Measurements from ENCODE around the gene DNAH14.
"Not testable (repeated sequence)": the region's sequence is repeated elsewhere in the genome, so short reads cannot be mapped to it uniquely, and the experiment has no call there.

The DNAH14 gene

DNA sequence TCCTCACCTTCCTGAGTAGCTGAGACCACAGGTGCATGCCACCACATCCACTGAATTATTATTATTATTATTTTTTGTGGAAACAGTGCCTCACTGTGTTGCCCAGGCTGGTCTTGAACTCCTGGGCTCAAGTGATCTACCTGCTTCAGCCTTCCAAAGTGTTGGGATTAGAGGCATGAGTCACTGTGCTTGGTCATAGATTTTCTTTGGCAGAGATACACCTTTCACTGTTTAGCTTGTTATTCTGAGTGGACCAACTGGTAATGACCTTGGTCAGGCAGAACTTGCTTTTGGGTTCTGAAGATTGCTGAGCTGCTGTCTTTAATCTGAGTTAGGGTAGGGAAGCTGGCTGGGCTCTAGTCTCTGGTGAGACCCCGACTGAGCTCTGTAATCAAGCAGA lies 66.8 kb downstream of the DNAH14 start:
- no peak for DNase-seq (ENCODE audit: low read depth)

DNA sequence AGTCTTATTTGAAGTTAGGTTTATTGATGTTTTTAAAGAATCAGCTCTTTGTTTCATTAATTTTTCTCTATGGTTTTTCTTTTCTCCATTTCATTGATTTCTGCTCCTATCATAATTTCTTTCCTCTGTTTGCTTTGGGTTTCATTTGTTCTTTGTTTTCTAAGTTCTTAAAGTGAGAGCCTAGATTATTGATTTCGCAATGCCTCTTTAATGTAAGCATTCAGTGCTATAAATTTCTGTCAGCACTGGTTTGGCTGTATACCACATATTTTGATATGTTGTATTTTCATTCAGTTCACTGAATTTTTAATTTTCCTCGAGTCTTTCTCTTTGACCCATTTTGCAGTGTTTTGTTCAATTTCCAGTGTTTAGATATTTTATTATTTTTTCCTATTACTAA lies 68.7 kb downstream of the DNAH14 start:
- DNase-seq (ENCODE audit: low read depth), result no peak

GRCh38 chr1:225004396-225004795 lies 74.9 kb downstream of the DNAH14 start:
- no peak for DNase-seq (ENCODE audit: low read depth)

GRCh38 chr1:225006352-225006751 lies 76.9 kb downstream of the DNAH14 start:
- DNase-seq (ENCODE audit: low read depth), result not testable (repeated sequence)

- DNase-seq (ENCODE audit: low read depth), result not testable (repeated sequence)
These were observed 78.6 kb downstream of the DNAH14 start for GRCh38 chr1:225008050-225008449.

- no peak for DNase-seq (ENCODE audit: low read depth)
These were observed 91.6 kb downstream of the DNAH14 start for GRCh38 chr1:225021037-225021436.

GRCh38 chr1:225026701-225027100 lies 97.2 kb downstream of the DNAH14 start:
- DNase-seq (ENCODE audit: low read depth), result no peak

DNA sequence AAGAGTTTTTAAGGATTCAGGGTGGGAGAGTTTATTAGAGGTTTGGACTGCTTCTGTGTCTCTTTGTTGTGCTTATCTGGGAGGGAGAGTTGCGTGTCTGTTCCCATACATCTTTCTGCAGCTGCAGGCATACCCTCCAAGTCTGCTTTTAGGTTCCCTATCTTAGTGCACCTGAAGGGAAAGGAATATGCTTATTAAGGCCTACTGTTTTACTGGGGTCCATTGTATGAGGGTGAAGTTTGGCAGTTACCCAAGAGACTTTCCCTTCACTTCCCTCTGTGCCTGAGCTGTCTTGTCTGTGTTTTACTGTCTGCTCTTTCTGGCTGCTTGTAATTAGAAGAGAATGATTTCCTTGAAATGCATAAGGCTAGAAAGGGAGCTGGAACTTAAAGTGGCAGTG lies 107.0 kb downstream of the DNAH14 start:
- DNase-seq (ENCODE audit: low read depth), result not testable (repeated sequence)

- no peak for DNase-seq (ENCODE audit: low read depth)
These were observed 112.8 kb downstream of the DNAH14 start for GRCh38 chr1:225042263-225042662.

GRCh38 chr1:225044258-225044657 lies 114.8 kb downstream of the DNAH14 start:
- DNase-seq (ENCODE audit: low read depth), result no peak

GRCh38 chr1:225049594-225049993 lies 120.1 kb downstream of the DNAH14 start:
- no peak for DNase-seq (ENCODE audit: low read depth)

GRCh38 chr1:225063722-225064121 lies 134.2 kb downstream of the DNAH14 start:
- no peak for DNase-seq (ENCODE audit: low read depth)

- DNase-seq (ENCODE audit: low read depth), result no peak
These were observed 141.5 kb downstream of the DNAH14 start for GRCh38 chr1:225070972-225071371.

GRCh38 chr1:225097175-225097574 lies 167.7 kb downstream of the DNAH14 start:
- DNase-seq (ENCODE audit: low read depth), result no peak

- no peak for DNase-seq (ENCODE audit: low read depth)
These were observed 181.5 kb downstream of the DNAH14 start for GRCh38 chr1:225111000-225111399.

GRCh38 chr1:225113265-225113664 lies 183.8 kb downstream of the DNAH14 start:
- DNase-seq (ENCODE audit: low read depth), result no peak

DNA sequence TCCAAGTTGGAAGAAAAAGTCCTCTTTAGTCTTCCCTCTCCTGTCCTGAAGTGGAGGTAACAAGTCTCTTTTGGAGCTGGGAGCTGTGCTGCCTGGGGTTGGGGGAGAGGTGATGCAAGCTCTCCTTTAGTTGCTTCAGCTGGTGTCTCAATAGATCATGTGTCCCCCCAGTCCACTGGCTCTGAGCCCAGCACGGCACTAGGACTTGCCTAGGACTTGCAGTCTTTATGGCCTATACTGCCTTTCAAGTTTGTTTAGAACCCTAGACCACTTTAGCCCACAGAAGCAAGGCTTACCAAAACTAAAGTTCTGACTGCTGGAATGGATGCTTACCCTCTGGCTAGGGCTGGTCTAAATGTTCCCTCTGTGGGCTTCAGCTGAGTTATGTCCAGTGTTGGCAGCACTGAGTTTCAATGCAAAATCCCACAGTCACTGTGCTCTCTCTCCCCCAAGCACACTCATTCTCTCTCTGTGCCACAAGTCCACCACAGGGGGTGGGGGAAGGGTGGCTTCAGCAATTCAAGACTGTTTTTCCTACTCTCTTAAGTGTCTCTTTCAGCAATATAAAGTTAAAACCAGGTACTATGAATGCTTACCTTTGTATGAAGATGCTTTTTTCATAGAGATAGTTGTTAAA lies 185.0 kb downstream of the DNAH14 start:
- DNase-seq (ENCODE audit: low read depth), result no peak

- no peak for DNase-seq (ENCODE audit: low read depth)
These were observed 189.8 kb downstream of the DNAH14 start for GRCh38 chr1:225119307-225119706.

DNA sequence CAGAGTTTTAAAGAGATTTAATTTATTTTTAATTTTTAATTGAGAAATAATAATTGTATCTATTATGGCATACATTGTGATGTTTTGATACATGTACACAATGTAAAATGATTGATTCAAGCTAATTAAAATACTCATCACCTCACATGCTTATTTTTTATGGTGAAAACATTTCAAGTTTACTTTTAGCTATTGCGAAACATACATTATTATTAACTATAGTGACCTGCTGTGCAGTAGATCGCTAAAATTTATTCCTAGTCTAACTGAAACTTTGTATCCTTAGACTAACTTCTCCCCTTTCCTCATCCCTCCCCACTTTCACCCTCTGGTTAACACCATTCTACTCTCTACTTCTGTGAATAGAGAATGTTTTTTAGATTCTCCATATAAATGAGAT lies 191.6 kb downstream of the DNAH14 start:
- DNase-seq (ENCODE audit: low read depth), result no peak

DNA sequence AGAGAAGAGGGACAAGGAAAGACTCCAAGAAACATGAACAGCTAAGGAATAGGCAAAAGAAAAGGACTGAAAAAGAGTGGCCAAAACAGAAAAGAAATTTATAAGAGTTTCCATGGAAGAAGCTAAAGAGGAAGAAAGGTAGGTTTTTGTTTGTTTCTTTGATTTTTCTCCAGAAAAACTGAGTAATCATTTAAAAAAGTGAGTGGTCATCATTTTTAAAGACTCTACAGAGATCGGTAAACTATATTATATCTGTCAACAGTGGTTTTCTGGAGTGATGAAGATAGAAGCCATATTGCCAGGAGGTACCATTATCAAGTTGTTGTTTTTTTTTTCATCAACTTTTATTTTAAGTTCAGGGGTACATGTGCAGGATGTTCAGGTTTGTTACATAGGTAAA lies 202.4 kb downstream of the DNAH14 start:
- DNase-seq (ENCODE audit: low read depth), result no peak

- DNase-seq (ENCODE audit: low read depth), result no peak
These were observed 208.5 kb downstream of the DNAH14 start for GRCh38 chr1:225137976-225138375.

GRCh38 chr1:225143001-225143400 lies 213.5 kb downstream of the DNAH14 start:
- DNase-seq (ENCODE audit: low read depth), result no peak

GRCh38 chr1:225146478-225146877 lies 217.0 kb downstream of the DNAH14 start:
- DNase-seq (ENCODE audit: low read depth), result no peak

DNA sequence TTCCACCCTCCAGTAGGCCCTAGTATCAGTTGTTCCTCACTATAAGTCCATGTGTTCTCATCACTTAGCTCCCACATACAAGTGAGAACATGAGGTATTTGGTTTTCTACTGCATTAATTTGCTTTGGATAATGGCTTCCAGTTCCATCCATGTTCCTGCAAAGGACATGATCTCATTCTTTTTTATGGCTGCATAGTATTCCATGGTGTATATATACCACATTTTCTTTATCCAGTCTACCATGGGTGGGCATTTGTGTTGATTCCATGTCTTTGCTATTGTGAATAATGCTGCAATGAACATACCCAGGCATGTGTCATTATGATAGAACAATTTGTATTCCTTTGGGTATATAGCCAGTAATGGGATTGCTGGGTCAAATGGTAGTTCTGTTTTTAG lies 218.3 kb downstream of the DNAH14 start:
- not testable (repeated sequence) for DNase-seq (ENCODE audit: low read depth)

DNA sequence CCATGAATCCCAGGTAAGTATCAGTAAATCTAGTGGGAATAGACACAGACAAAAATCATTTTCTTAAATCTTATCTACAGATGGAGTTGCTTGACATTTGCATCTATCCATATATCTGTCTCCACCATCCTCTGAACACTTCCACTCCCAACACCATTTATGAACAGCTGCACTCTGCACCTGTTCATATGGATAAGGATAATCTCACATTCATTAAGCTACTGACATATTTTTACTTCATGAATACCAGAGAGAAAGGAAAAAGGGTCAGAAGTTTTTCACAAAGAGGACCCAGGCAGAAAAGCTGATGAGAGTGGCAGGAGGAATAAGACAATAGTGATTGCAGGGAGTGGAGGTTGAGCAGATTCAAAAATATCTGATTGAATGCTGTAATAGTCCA lies 222.6 kb downstream of the DNAH14 start:
- DNase-seq (ENCODE audit: low read depth), result no peak
